ENCODE data around the gene R3HDM2.

The R3HDM2 gene

GRCh38 chr12:57467212-57467874, 36.5 kb upstream of the R3HDM2 start:
- DNase-seq (ENCODE audit: low read depth in 3 of 3): no peak

DNA sequence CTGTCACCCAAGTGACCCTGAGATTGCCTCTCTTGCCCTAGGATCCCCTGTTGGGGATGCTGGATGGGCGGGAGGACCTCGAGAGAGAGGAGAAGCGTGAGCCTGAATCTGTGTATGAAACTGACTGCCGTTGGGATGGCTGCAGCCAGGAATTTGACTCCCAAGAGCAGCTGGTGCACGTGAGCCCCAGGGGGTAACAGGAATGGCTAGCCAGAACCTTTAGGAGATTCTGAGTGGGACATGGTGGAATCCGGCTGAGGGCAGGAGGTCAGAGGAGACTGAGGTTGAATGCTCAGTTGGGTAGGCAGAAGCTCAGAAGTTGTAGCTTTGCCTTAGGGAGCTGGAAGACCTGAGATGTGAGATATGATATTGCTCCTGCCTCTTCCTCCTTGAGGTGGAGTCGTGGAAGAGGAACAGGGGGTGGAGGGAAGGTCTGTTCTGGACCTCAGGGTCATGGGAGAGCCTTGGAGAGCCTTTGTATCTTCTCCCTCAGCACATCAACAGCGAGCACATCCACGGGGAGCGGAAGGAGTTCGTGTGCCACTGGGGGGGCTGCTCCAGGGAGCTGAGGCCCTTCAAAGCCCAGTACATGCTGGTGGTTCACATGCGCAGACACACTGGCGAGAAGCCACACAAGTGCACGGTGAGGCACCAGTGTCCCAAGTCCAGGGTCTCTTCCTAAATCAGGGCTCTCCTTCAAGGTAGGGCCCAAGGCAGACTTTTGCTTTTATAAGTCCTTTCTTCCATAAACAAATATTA, 35.1 kb upstream of the R3HDM2 start:
- DNase-seq (ENCODE audit: low read depth in 3 of 3): no peak

DNA sequence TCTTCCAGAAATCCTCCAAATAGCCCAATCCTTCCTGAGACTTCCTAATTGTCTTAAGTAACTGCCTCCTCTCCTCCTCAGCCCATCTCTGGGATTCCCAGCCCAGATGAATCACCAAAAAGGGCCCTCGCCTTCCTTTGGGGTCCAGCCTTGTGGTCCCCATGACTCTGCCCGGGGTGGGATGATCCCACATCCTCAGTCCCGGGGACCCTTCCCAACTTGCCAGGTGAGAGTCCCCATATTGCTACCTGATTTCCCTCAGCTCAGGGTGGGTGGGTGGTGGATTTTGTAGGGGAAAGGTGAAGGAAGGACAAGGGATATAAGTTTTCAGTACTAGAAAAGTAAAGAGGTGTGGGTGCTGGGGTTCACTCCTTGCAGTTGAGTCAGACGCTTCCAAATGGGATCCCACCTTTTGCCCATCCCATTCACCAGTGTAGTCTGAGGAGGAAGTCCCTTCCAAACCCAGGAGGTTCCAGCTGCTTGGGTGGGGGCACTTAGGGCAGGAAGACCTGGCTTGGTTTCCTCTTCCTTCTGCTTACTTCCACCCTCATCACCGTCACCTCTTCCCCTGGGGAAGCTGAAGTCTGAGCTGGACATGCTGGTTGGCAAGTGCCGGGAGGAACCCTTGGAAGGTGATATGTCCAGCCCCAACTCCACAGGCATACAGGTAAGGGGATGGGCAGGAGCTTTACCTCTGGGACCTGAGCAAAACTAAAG, 34.3 kb upstream of the R3HDM2 start:
- no peak for DNase-seq (ENCODE audit: low read depth in 3 of 3)

GRCh38 chr12:57464569-57464968, 33.7 kb upstream of the R3HDM2 start:
- DNase-seq (ENCODE audit: low read depth in 3 of 3): no peak

GRCh38 chr12:57462912-57463253, 32.0 kb upstream of the R3HDM2 start:
- no peak for DNase-seq (ENCODE audit: low read depth in 3 of 3)

DNA sequence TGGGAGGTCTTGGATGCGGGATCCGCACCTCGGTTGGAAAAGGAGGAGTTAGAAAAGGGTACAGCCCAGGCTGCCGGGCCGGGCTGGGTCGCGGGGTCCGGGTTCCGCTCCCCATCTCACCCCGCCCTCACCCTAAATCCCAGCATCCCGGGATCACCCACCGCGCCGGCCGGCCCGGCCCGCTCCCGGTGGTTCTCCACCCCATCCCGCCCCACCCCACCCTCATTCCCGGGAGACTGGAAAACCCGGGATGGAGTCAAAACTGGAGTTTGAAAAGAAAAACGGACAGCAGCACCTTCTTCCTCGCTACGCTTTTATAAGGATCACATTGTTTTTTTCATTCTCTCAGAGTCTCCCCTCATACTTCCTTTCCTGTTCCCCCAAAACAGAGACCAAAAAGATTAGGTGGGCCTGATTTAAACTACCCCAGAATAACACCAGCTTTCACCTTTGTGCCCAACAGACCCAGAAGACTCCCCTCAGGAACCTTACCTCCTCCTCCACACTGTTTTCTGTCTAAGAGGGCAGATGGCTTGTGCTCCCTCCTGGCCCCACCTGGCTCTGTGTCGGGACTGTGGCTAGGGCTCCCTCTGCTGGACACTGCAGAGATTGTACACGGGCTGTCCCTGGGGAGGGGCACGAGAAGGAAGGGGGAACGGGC, 31.5 kb upstream of the R3HDM2 start:
- DNase-seq (ENCODE audit: low read depth in 3 of 3): peak; percentile 79 to 88 (median 84)

DNA sequence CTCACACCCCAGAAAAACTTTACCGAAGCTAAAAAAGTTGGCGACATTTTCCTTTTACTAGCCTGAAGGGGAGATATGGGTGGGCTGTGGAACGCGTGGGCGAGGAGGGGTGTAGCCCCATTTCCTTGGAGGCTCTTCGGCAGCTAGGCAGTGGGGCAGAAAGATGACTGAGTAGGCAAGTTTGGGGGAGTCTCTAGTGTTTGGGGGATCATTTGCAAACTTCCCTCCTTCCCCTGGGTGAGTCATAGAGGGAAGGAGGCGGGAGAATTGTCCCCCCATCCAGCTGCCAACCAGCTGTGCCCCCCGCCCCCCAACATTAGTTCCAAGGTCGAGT, 31.0 kb upstream of the R3HDM2 start:
- DNase-seq (ENCODE audit: low read depth in 3 of 3): no peak

GRCh38 chr12:57461276-57461916, 30.6 kb upstream of the R3HDM2 start:
- no peak for DNase-seq (ENCODE audit: low read depth in 3 of 3)

GRCh38 chr12:57460841-57461275, 30.0 kb upstream of the R3HDM2 start:
- DNase-seq (ENCODE audit: low read depth in 3 of 3): no peak

DNA sequence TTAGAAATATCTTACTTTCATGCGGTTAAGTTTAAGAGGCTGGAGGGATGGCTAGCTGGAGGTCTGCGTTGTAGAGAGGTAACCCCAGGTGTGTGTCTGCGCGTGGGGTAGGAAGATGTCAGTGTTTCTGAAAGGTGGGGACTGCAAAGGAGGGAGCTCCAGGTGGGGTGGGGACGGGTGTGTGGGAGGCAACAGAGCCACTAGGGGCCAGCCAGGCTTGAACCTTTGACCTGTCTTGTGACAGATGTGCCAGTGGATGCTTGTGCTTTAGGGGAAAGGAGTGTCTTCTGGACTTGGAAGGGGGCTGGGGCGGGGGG, 29.6 kb upstream of the R3HDM2 start:
- DNase-seq (ENCODE audit: low read depth in 3 of 3): no peak

GRCh38 chr12:57459750-57460467, 29.1 kb upstream of the R3HDM2 start, which contains the start of gene GLI1:
Gene GLI1 (plus strand): TSS chr12:57459785. CDS start chr12:57463692, 3,907 bp downstream.
- DNase-seq (ENCODE audit: low read depth in 3 of 3): no peak

GRCh38 chr12:57459055-57459749, 28.4 kb upstream of the R3HDM2 start:
- DNase-seq (ENCODE audit: low read depth in 3 of 3): peak; percentile 88 to 91 (median 91)

DNA sequence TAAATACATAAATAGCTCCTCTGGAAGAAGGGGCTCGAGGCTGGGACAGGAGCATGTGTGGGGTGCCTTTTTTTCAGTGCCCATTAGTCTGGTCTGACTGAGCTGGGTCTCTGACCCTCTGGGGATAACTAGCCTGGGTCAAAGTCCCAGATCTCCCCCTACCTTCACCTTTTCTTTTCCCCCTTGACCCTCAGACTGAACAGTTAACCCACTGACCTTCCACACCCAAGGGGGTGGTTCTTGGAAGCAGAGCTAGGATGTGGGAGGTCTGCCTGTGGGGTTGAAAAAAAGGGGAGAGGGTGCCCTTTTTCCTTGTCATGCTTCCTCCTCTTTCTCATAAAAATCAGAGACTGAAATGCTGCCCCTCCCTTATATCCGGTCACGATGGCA, 27.8 kb upstream of the R3HDM2 start:
- no peak for DNase-seq (ENCODE audit: low read depth in 3 of 3)

- no peak for DNase-seq (ENCODE audit: low read depth in 3 of 3)
Observed at GRCh38 chr12:57456737-57457490, 26.1 kb upstream of the R3HDM2 start.

- no peak for DNase-seq (ENCODE audit: low read depth in 3 of 3)
Observed at GRCh38 chr12:57456145-57456700, 25.4 kb upstream of the R3HDM2 start.

DNA sequence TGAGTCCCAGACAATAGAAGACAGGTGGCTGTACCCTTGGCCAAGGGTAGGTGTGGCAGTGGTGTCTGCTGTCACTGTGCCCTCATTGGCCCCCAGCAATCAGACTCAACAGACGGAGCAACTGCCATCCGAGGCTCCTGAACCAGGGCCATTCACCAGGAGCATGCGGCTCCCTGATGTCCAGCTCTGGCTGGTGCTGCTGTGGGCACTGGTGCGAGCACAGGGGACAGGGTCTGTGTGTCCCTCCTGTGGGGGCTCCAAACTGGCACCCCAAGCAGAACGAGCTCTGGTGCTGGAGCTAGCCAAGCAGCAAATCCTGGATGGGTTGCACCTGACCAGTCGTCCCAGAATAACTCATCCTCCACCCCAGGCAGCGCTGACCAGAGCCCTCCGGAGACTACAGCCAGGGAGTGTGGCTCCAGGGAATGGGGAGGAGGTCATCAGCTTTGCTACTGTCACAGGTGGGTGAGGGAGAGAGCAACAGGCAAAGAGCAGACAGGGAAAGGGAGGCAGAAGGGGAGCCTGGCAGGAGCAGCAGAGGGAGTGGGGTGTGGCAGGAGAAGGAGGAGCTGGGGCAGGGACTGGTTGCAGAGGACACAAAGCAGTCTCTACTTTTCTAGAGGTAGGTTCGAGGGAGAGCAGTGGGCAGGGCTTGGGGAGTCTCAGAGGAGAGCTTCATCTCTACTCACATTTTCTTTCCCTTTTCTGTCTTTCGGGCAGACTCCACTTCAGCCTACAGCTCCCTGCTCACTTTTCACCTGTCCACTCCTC, 24.7 kb upstream of the R3HDM2 start:
- no peak for DNase-seq (ENCODE audit: low read depth in 3 of 3)

- no peak for DNase-seq (ENCODE audit: low read depth in 3 of 3)
Observed at GRCh38 chr12:57454566-57455373, 23.9 kb upstream of the R3HDM2 start, which contains the start of gene INHBE. Gene INHBE (plus strand): TSS chr12:57455307. CDS start chr12:57455537, 230 bp downstream.

DNA sequence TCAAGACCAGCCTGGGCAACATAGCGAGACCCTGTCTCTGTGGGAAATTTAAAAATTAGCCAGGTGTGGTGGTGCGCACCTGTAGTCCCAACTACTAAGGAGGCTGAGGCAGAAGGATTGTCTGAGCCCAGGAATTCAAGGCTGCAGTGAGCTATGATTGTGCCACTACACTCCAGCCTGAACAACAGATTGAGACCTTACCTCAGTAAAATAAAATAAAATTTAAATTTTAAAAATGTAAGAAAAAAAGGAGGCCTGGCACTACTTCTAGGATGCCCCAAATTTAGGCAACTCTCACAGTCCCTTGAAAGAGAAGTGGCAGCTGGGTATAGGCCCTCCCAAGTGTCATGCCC, 23.3 kb upstream of the R3HDM2 start:
- no peak for DNase-seq (ENCODE audit: low read depth in 3 of 3)
